K562 (cell line): ENCODE results near the gene MYO3B. TPM values are rescaled to one million over a fixed set of nuclear protein-coding genes. Genes with fewer than 3 reads are reported as not detected.

Experiments
- ATAC-seq: fragments of 200-7000 bp; cut with Tn5 transposase; 3 replicates; pipeline ENCODE4 v1.9.1; 2020; ENCODE audit warnings: moderate library complexity
- BruUV-seq: library from RNA; stranded (reverse); fragments of 400-500 nt; replicated peaks from 2 replicates; lab custom pipeline; 2021; lab: Mats Ljungman, UMichigan
- CTCF ChIA-PET: fragments of 300-600 bp; formaldehyde crosslinking; extraction: SDS; loops from one replicate; lab custom pipeline; 2021; ENCODE audit warnings: low intra/inter-chr PET ratio; lab: Yijun Ruan, JAX
- POLR2A ChIA-PET: fragments of 300-600, 350-650 bp; sonication (Branson Sonifier 250); formaldehyde crosslinking; extraction: SDS; loops from one replicate; lab custom pipeline; 2021; ENCODE audit warnings: antibody characterized with exemption, inconsistent platforms; lab: Yijun Ruan, JAX
- DNase-seq, 4 experiments: peaks; one replicate each; pipeline versions ENCODE4 v3.0.0 to v3.0.0-alpha.2; 2011 to 2018; ENCODE audit warnings: low spot score in 3 of 4, mixed read lengths in 3 of 4; ENCODE audit errors: extremely low read depth in 1 of 4
- FAIRE-seq: peaks from 2 replicates; lab custom pipeline; 2011; peaks lifted over from hg19 to GRCh38; lab: Jason Lieb, UNC
- H2AFZ ChIP-seq: 2 replicates; pipeline ENCODE4 v1.6.0; 2011; ENCODE audit warnings: low read depth, low read length, control low read depth, inconsistent platforms
- H3K27ac ChIP-seq: fragments of 200-600 bp; 3 replicates; pipeline ENCODE4 v1.8.0; 2011; ENCODE audit warnings: low read depth, mild to moderate bottlenecking, control low read depth, inconsistent platforms, low read length, moderate library complexity, mixed read lengths; ENCODE audit errors: extremely low read depth
- H3K27me3 ChIP-seq, 2 experiments: fragments of 300-600 bp in 1 of 2; 2 replicates in 1 of 2; 3 replicates in 1 of 2; pipeline versions ENCODE4 v1.6.0 to v1.8.0; 2011; ENCODE audit warnings: inconsistent platforms in 2 of 2, low read length in 2 of 2, mild to moderate bottlenecking in 1 of 2, mixed read lengths in 1 of 2, moderate library complexity in 1 of 2; ENCODE audit not compliant: control insufficient read depth in 2 of 2, insufficient read depth in 2 of 2
- H3K36me3 ChIP-seq: fragments of 300-600 bp; 3 replicates; pipeline ENCODE4 v1.8.0; 2011; ENCODE audit warnings: mild to moderate bottlenecking, low read length, inconsistent platforms; ENCODE audit not compliant: control insufficient read depth, insufficient read depth
- H3K4me1 ChIP-seq, 2 experiments: fragments of 200-600 bp in 1 of 2; replicated peaks in 1 of 2; 2 replicates in 1 of 2; 3 replicates in 1 of 2; pipeline versions ENCODE4 v1.5.1 to v1.8.0; 2011; ENCODE audit warnings: inconsistent platforms in 2 of 2, low read length in 2 of 2, mild to moderate bottlenecking in 1 of 2, mixed read lengths in 1 of 2, moderate library complexity in 1 of 2; ENCODE audit not compliant: control insufficient read depth in 2 of 2, insufficient read depth in 2 of 2
- H3K4me2 ChIP-seq: 2 replicates; pipeline ENCODE4 v1.6.1; 2011; ENCODE audit warnings: low read length, control low read depth, inconsistent platforms, mixed read lengths; ENCODE audit not compliant: insufficient read depth
- H3K4me3 ChIP-seq: fragments of 200-600 bp; sonication (generic), shearing (Covaris generic); 2 replicates; pipeline ENCODE4 v1.5.1; 2016; ENCODE audit warnings: control low read depth, inconsistent platforms
- H3K79me2 ChIP-seq: fragments of 200-600 bp; 3 replicates; pipeline ENCODE4 v1.8.0; 2011; ENCODE audit warnings: low read length, inconsistent platforms; ENCODE audit not compliant: control insufficient read depth, insufficient read depth
- H3K9ac ChIP-seq, 2 experiments: 2 replicates each; pipeline versions ENCODE4 v1.6.0 to v1.6.1; 2011; ENCODE audit warnings: low read depth in 2 of 2, low read length in 2 of 2, control low read depth in 1 of 2, inconsistent platforms in 1 of 2, mild to moderate bottlenecking in 1 of 2, mixed read lengths in 1 of 2; ENCODE audit not compliant: insufficient read depth in 1 of 2
- H3K9me1 ChIP-seq: one replicate; pipeline ENCODE4 v1.6.0; 2011; ENCODE audit warnings: inconsistent platforms, mild to moderate bottlenecking, low read length, moderate library complexity; ENCODE audit not compliant: control insufficient read depth, insufficient read depth
- H3K9me3 ChIP-seq: replicated peaks from 2 replicates; pipeline ENCODE4 v1.5.1; 2011; ENCODE audit warnings: low read depth, low read length, inconsistent platforms; ENCODE audit not compliant: control insufficient read depth, insufficient read depth
- H4K20me1 ChIP-seq: replicated peaks from 2 replicates; pipeline ENCODE4 v1.6.1; 2011; ENCODE audit warnings: low read length, inconsistent platforms, mixed read lengths; ENCODE audit not compliant: control insufficient read depth, insufficient read depth
- BHLHE40 ChIP-seq: IDR thresholded peaks from 2 replicates; pipeline ENCODE4 v1.6.1; 2011; ENCODE audit warnings: low read length, improper control_type of control experiment
- CBFA2T2 ChIP-seq: fragments of 450-650 bp; conservative IDR thresholded peaks from 2 replicates; pipeline ENCODE4 v1.6.1; 2017; ENCODE audit warnings: mild to moderate bottlenecking
- CBFA2T3 ChIP-seq: fragments of 450-650 bp; IDR thresholded peaks from 2 replicates; pipeline ENCODE4 v1.6.1; 2017
- GTF2A2 ChIP-seq: IDR thresholded peaks from 2 replicates; pipeline ENCODE4 v1.6.1; 2016; ENCODE audit warnings: mild to moderate bottlenecking, missing genetic modification characterization, missing compliant biosample characterization
- JUNB ChIP-seq: fragments of 450-650 bp; formaldehyde crosslinking; conservative IDR thresholded peaks from 2 replicates; pipeline ENCODE4 v1.4.0; 2020; ENCODE audit warnings: mild to moderate bottlenecking
- MEIS2 ChIP-seq: fragments of 450-650 bp; IDR thresholded peaks from 2 replicates; pipeline ENCODE4 v1.6.1; 2014; ENCODE audit warnings: mild to moderate bottlenecking; ENCODE audit not compliant: partially characterized antibody
- NFIC ChIP-seq: fragments of 450-650 bp; IDR thresholded peaks from 2 replicates; pipeline ENCODE4 v1.6.1; 2017; ENCODE audit warnings: mild to moderate bottlenecking, inconsistent platforms
- NFIX ChIP-seq: fragments of 250-450 bp; sonication (Bioruptor Pico); IDR thresholded peaks from 2 replicates; pipeline ENCODE4 v1.4.0; 2020; ENCODE audit warnings: low read depth, mild to moderate bottlenecking, moderate library complexity
- RBBP5 ChIP-seq: fragments of 200-600 bp; sonication (generic); IDR thresholded peaks from 2 replicates; pipeline ENCODE4 v1.6.1; 2012; ENCODE audit warnings: borderline replicate concordance, mild to moderate bottlenecking, low read length, control low read depth, inconsistent platforms; ENCODE audit not compliant: insufficient read depth, poor library complexity, severe bottlenecking
- SMAD1 ChIP-seq: fragments of 150-350 bp; IDR thresholded peaks from 2 replicates; pipeline ENCODE4 v1.6.1; 2014; ENCODE audit warnings: low read length, low read depth; ENCODE audit not compliant: partially characterized antibody
- TBP ChIP-seq: optimal IDR thresholded peaks from 2 replicates; pipeline ENCODE3; 2011; ENCODE audit warnings: low read depth, low read length, improper control_type of control experiment
- ZNF140 ChIP-seq: fragments of 250-450 bp; sonication (Bioruptor Pico); IDR thresholded peaks from 2 replicates; pipeline ENCODE4 v1.8.0; 2021; ENCODE audit warnings: moderate library complexity, mild to moderate bottlenecking, inconsistent platforms
- ZNF584 ChIP-seq: fragments of 200-800 bp; sonication (Bioruptor generic); IDR thresholded peaks from 2 replicates; pipeline ENCODE4 v1.6.1; 2016; ENCODE audit warnings: low read depth, mild to moderate bottlenecking, missing genetic modification characterization, missing compliant biosample characterization
- WGBS: fragments of 100-300 bp; shearing (Covaris generic); methylation state at CpG from one replicate; pipeline ENCODE4 v1.1.6; 2016; ENCODE audit warnings: low coverage, mixed read lengths; ENCODE audit not compliant: insufficient coverage; ENCODE audit errors: missing lambda C conversion rate; 5-methylcytosine and 5-hydroxymethylcytosine counted together
- in situ Hi-C: fragments of 300-500 bp; cut with MboI; formaldehyde crosslinking; loops from 4 replicates; pipeline ENCODE4 v1.15.0; 2018; ENCODE audit warnings: inconsistent platforms, mixed read lengths
- intact Hi-C: fragments of 100-400 bp; cut with micrococcal nuclease; formaldehyde crosslinking; loops from 2 replicates; pipeline ENCODE4 v1.14.2; 2022
- polyA plus RNA-seq, 8 experiments: library from polyadenylated mRNA; depleted of rRNA in 4 of 8; stranded (reverse) in 5 of 8; unstranded in 3 of 8; fragments of >200 nt; fragmentation: Nextera tagmentation in 2 of 8; fragmentation: Illumina TruSeq in 1 of 8; extraction: Ambion mirVana in 2 of 8; extraction: Trizol in 1 of 8; gene quantifications; 2 replicates each; pipeline versions ENCODE4 v1.2.1 to v1.2.3, GENCODE V29; 2011 to 2014; ENCODE audit warnings: inconsistent platforms in 1 of 8, missing spikeins in 1 of 8
- total RNA-seq, 7 experiments: library from RNA; depleted of rRNA in 6 of 7; stranded (reverse); fragments of >200 nt in 6 of 7; fragmentation: Illumina TruSeq in 2 of 7; extraction: Trizol in 2 of 7; gene quantifications; 2 replicates each; pipeline versions ENCODE4 v1.2.1 to v1.2.3, GENCODE V29; 2011 to 2021; ENCODE audit warnings: low replicate concordance in 1 of 7

The MYO3B gene
- total and polyA plus RNA-seq, 9 of the 15 experiments (the other 6 are each of a cell fraction or from before 2014, with no cell fraction given) = 2.7 to 6.5 (median 3.6) TPM

DNA sequence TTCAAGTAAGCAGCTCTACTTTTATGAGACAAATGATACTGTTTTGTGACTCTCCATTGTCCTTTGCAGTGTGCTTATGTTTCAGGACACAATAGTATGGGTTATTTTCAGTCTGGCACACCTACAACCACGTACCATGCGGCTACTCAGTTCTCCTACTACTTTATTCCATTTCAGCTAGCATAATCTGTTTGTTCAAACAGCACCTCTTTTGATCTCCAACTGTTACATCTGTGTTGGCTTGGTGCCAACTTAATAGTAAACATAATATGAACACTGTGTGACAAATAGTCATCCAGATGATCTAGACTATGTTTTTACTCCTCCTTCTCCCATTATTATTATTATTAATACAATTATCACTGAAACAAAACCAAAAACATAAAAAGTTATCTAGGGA is 40.5 kb downstream of the MYO3B start:
- Histone ChIP-seq H3K4me2 (no peak overlapping the region), H3K9ac (no peak overlapping the region), H3K9me3 (no peaks in the 10 kb centered on the region), H3K79me2 (no peaks in the 10 kb centered on the region), H4K20me1 (no peaks in the 10 kb centered on the region), H3K36me3 (no peaks in the 10 kb centered on the region), H3K27ac (no peak overlapping the region), H3K27me3 (no peaks in the 10 kb centered on the region), H3K9me1 (no peaks in the 10 kb centered on the region), H2AFZ (no peak overlapping the region), H3K4me3 (no peak overlapping the region), H3K4me1 (peaks cover 0 to 17% of the 10 kb centered on the region in 2 experiments; a peak in 3 of 5 replicates)
- in situ Hi-C loops (no loop called here), intact Hi-C loops (no loop called here)
- POLR2A ChIA-PET = no interaction called here
- CTCF ChIA-PET = no interaction called here
- 39% methylated on average over 2 of the region's 2 CpGs for WGBS
- no TSS peak for BruUV-seq
- ATAC-seq (no peak), FAIRE-seq (peak; percentile 11), DNase-seq (no peak)
- TF ChIP-seq TBP (no peak), SMAD1 (peak; percentile 77), RBBP5 (no peak), CBFA2T2 (no peak), BHLHE40 (no peak), ZNF584 (CRISPR knock-in tag) (no peak), JUNB (no peak), CBFA2T3 (no peak), NFIC (peak; percentile 99), ZNF140 (CRISPR knock-in tag) (no peak), GTF2A2 (no peak), MEIS2 (no peak), NFIX (CRISPR knock-in tag) (peak; percentile 98)
